HepG2 (cell line): ENCODE measurements around the gene EVPLL. TPM values are rescaled to one million over a fixed set of nuclear protein-coding genes. Genes with fewer than 3 reads are reported as not detected.

Experiments used
- ATAC-seq: fragments of 200-7000 bp; cut with Tn5 transposase; 3 replicates; pipeline ENCODE4 v1.9.1; 2020; ENCODE audit warnings: mild to moderate bottlenecking, moderate library complexity
- BruUV-seq: library from RNA; stranded (reverse); fragments of 400-500 nt; replicated peaks from 2 replicates; lab custom pipeline; 2021; lab: Mats Ljungman, UMichigan
- CTCF ChIA-PET: fragments of 300-600 bp; formaldehyde crosslinking; extraction: SDS; loops from one replicate; lab custom pipeline; 2021; ENCODE audit warnings: low total read pairs, inconsistent platforms, low intra/inter-chr PET ratio; lab: Yijun Ruan, JAX
- POLR2A ChIA-PET: fragments of 350-600 bp; sonication (Branson Sonifier 250); formaldehyde crosslinking; loops from one replicate; lab custom pipeline; 2020; ENCODE audit warnings: antibody characterized with exemption, inconsistent platforms; lab: Yijun Ruan, JAX
- DNase-seq: peaks from one replicate; pipeline ENCODE4 v3.0.0-alpha.2; 2015; ENCODE audit warnings: low spot score
- FAIRE-seq: peaks from 3 replicates; lab custom pipeline; 2011; peaks lifted over from hg19 to GRCh38; lab: Jason Lieb, UNC
- H2AFZ ChIP-seq: one replicate; pipeline ENCODE4 v1.6.1; 2011; ENCODE audit warnings: low read length, inconsistent platforms
- H3K27ac ChIP-seq: fragments of 300-600 bp; 3 replicates; pipeline ENCODE4 v1.8.0; 2011; ENCODE audit warnings: mixed run types, mild to moderate bottlenecking, mixed read lengths, low read length, inconsistent platforms; ENCODE audit not compliant: insufficient read depth; ENCODE audit errors: extremely low read length
- H3K27me3 ChIP-seq, 2 experiments: fragments of 200-600 bp in 1 of 2; 2 replicates in 1 of 2; 3 replicates in 1 of 2; pipeline versions ENCODE4 v1.6.0 to v1.8.0; 2011; ENCODE audit warnings: low read length in 2 of 2, mild to moderate bottlenecking in 2 of 2, moderate library complexity in 2 of 2, inconsistent platforms in 1 of 2; ENCODE audit not compliant: insufficient read depth in 2 of 2, control insufficient read depth in 1 of 2
- H3K36me3 ChIP-seq, 2 experiments: fragments of 200-600 bp in 1 of 2; replicated peaks in 1 of 2; 2 replicates in 1 of 2; 3 replicates in 1 of 2; pipeline versions ENCODE4 v1.5.1 to v1.8.0; 2011; ENCODE audit warnings: low read length in 2 of 2, inconsistent platforms in 1 of 2; ENCODE audit not compliant: insufficient read depth in 2 of 2, control insufficient read depth in 1 of 2
- H3K4me1 ChIP-seq: 2 replicates; pipeline ENCODE4 v1.5.1; 2012; ENCODE audit warnings: low read length, inconsistent platforms; ENCODE audit not compliant: insufficient read depth
- H3K4me2 ChIP-seq: 2 replicates; pipeline ENCODE4 v1.6.0; 2011; ENCODE audit warnings: low read depth, low read length, inconsistent platforms
- H3K4me3 ChIP-seq, 3 experiments: fragments of 200-600 bp in 1 of 3; sonication (generic), shearing (Covaris generic) in 1 of 3; replicated peaks in 1 of 3; 2 replicates each; pipeline ENCODE4 v1.5.1; 2011 to 2016; ENCODE audit warnings: low read length in 3 of 3, inconsistent platforms in 2 of 3, low read depth in 2 of 3, mild to moderate bottlenecking in 2 of 3, control low read depth in 1 of 3, mixed read lengths in 1 of 3; ENCODE audit not compliant: insufficient read depth in 1 of 3
- H3K79me2 ChIP-seq: one replicate; pipeline ENCODE4 v1.6.1; 2011; ENCODE audit warnings: low read length, inconsistent platforms; ENCODE audit not compliant: insufficient read depth
- H3K9ac ChIP-seq: 2 replicates; pipeline ENCODE4 v1.6.0; 2011; ENCODE audit warnings: mild to moderate bottlenecking, low read depth, low read length, inconsistent platforms; ENCODE audit not compliant: insufficient read depth
- H3K9me3 ChIP-seq: 2 replicates; pipeline ENCODE4 v1.5.1; 2012; ENCODE audit warnings: mild to moderate bottlenecking, low read length
- H4K20me1 ChIP-seq: 2 replicates; pipeline ENCODE4 v1.6.0; 2011; ENCODE audit warnings: inconsistent platforms, mild to moderate bottlenecking, low read length, moderate library complexity; ENCODE audit not compliant: insufficient read depth
- ARNTL ChIP-seq: sonication (generic); formaldehyde crosslinking; IDR thresholded peaks from 2 replicates; pipeline ENCODE4 v1.4.0; 2020; ENCODE audit warnings: mild to moderate bottlenecking, missing genetic modification reagents
- E2F5 ChIP-seq: sonication (generic); formaldehyde crosslinking; conservative IDR thresholded peaks from 2 replicates; pipeline ENCODE4 v1.4.0; 2020; ENCODE audit warnings: missing genetic modification reagents
- EHMT2 ChIP-seq: fragments of 200-600 bp; sonication (generic); IDR thresholded peaks from 2 replicates; pipeline ENCODE4 v1.7.0; 2017; ENCODE audit warnings: antibody characterized with exemption, low read depth, low read length, borderline replicate concordance
- FOXA3 ChIP-seq: IDR thresholded peaks from 2 replicates; pipeline ENCODE4 v1.6.1; 2016; ENCODE audit warnings: missing genetic modification reagents, missing compliant biosample characterization
- GZF1 ChIP-seq: sonication (generic); formaldehyde crosslinking; IDR thresholded peaks from 2 replicates; pipeline ENCODE4 v1.5.1; 2020; ENCODE audit warnings: mild to moderate bottlenecking, missing genetic modification reagents
- KLF9 ChIP-seq: IDR thresholded peaks from 2 replicates; pipeline ENCODE4 v1.6.1; 2016; ENCODE audit warnings: low read depth
- ZBTB33 ChIP-seq: sonication (generic); formaldehyde crosslinking; IDR thresholded peaks from 2 replicates; pipeline ENCODE4 v1.4.0; 2020; ENCODE audit warnings: missing genetic modification reagents
- ZBTB39 ChIP-seq: sonication (generic); formaldehyde crosslinking; IDR thresholded peaks from 2 replicates; pipeline ENCODE4 v1.5.0; 2020; ENCODE audit warnings: missing genetic modification reagents
- ZNF282 ChIP-seq: fragments of 450-650 bp; IDR thresholded peaks from 2 replicates; pipeline ENCODE4 v1.6.1; 2018; ENCODE audit not compliant: partially characterized antibody
- WGBS: methylation state at CpG from one replicate; pipeline ENCODE4 v1.1.6; 2017; ENCODE audit warnings: low lambda C conversion rate; 5-methylcytosine and 5-hydroxymethylcytosine counted together
- in situ Hi-C: cut with HindIII; loops from 2 replicates; pipeline ENCODE4 v1.10.0; 2017; ENCODE audit warnings: low pct_unique_long_range_greater_than_20kb; ENCODE audit not compliant: extremely low pct_ligation_motif_present
- intact Hi-C: fragments of 100-400 bp; cut with micrococcal nuclease; formaldehyde crosslinking; loops from one replicate; pipeline ENCODE4 v1.10.0; 2022; ENCODE audit not compliant: unreplicated experiment
- polyA plus RNA-seq, 8 experiments: library from polyadenylated mRNA; depleted of rRNA in 3 of 8; stranded (reverse) in 7 of 8; unstranded in 1 of 8; fragments of >200 nt; fragmentation: Illumina TruSeq in 4 of 8; extraction: Trizol in 4 of 8; gene quantifications; 2 replicates each; pipeline versions ENCODE4 v1.2.1 to v1.2.3, GENCODE V29; 2011 to 2016; ENCODE audit warnings: low read depth in 4 of 8, missing spikeins in 1 of 8, mixed read lengths in 1 of 8; ENCODE audit not compliant: insufficient read depth in 1 of 8
- total RNA-seq, 5 experiments: library from RNA; depleted of rRNA; stranded (reverse); fragments of >200 nt; fragmentation: Illumina TruSeq; extraction: Trizol; gene quantifications; 2 replicates each; pipeline ENCODE4 v1.2.3, GENCODE V29; 2016; ENCODE audit warnings: low read depth in 1 of 5

Gene EVPLL
- total and polyA plus RNA-seq, 2 of the 13 experiments (the other 11 are each of a cell fraction or from before 2014, with no cell fraction given): 0.07 TPM; not detected in 1

- ChIA-PET POLR2A (no interaction called here), CTCF (no interaction called here)
- no peak overlapping the region for H2AFZ ChIP-seq
- TF ChIP-seq ZNF282 (no peak), GZF1 (no peak), ARNTL (CRISPR knock-in tag) (no peak), ZBTB39 (CRISPR knock-in tag) (no peak), ZBTB33 (no peak), FOXA3 (CRISPR knock-in tag) (no peak), EHMT2 (no peak), E2F5 (CRISPR knock-in tag) (no peak), KLF9 (CRISPR knock-in tag) (no peak)
- no peaks in the 10 kb centered on the region for H4K20me1 ChIP-seq
- H3K9me3 ChIP-seq: no peaks in the 10 kb centered on the region
- WGBS: 98% methylated on average over 11 of the region's 13 CpGs
- H3K36me3 ChIP-seq: peaks cover 15 to 52% of the 10 kb centered on the region in 2 experiments; a peak in 4 of 5 replicates
- DNase-seq (no peak), ATAC-seq (no peak), FAIRE-seq (no peak)
- no peaks in the 10 kb centered on the region for H3K27me3 ChIP-seq
- no peak overlapping the region for H3K4me2 ChIP-seq
- H3K27ac ChIP-seq: no peak overlapping the region
- H3K9ac ChIP-seq: no peak overlapping the region
- H3K4me3 ChIP-seq: no peak overlapping the region
- BruUV-seq: no TSS peak
- H3K4me1 ChIP-seq: no peaks in the 10 kb centered on the region
- intact Hi-C loops: no loop called here
- no peaks in the 10 kb centered on the region for H3K79me2 ChIP-seq
- in situ Hi-C loops: no loop called here
Measured at GRCh38 chr17:18339933-18340332, 37.6 kb upstream of the EVPLL start.
